GM23248 (cell line): ENCODE data around the gene CHST11. TPM values are rescaled to one million over a fixed set of nuclear protein-coding genes. Genes with fewer than 3 reads are reported as not detected.

Source experiments
- DNase-seq: peaks from one replicate; pipeline ENCODE4 v3.0.0-alpha.2; 2015
- H2AFZ ChIP-seq: fragments of 200-600 bp; sonication (generic); 2 replicates; pipeline ENCODE4 v1.6.1; 2016; ENCODE audit warnings: antibody characterized with exemption
- H3F3A ChIP-seq: fragments of 200-600 bp; sonication (generic); 2 replicates; pipeline ENCODE4 v1.6.1; 2016; ENCODE audit warnings: mild to moderate bottlenecking, antibody characterized with exemption, mixed run types; ENCODE audit not compliant: insufficient read depth
- H3K27ac ChIP-seq: fragments of 200-600 bp; sonication (generic); 2 replicates; pipeline ENCODE4 v1.5.1; 2016; ENCODE audit warnings: mild to moderate bottlenecking
- H3K27me3 ChIP-seq: fragments of 200-600 bp; sonication (generic); replicated peaks from 2 replicates; pipeline ENCODE4 v1.6.1; 2016; ENCODE audit warnings: mild to moderate bottlenecking; ENCODE audit not compliant: insufficient read depth
- H3K36me3 ChIP-seq: fragments of 200-600 bp; sonication (generic); 2 replicates; pipeline ENCODE4 v1.6.1; 2016; ENCODE audit warnings: low read depth, mild to moderate bottlenecking
- H3K4me1 ChIP-seq: fragments of 200-600 bp; sonication (generic); 2 replicates; pipeline ENCODE4 v1.6.1; 2016; ENCODE audit warnings: mild to moderate bottlenecking; ENCODE audit not compliant: insufficient read depth
- H3K4me2 ChIP-seq: fragments of 200-600 bp; sonication (generic); one replicate; pipeline ENCODE4 v1.6.1; 2016; ENCODE audit warnings: mild to moderate bottlenecking; ENCODE audit not compliant: unreplicated experiment
- H3K4me3 ChIP-seq: fragments of 200-600 bp; sonication (generic); 2 replicates; pipeline ENCODE4 v1.5.1; 2016; ENCODE audit warnings: mild to moderate bottlenecking
- H3K79me2 ChIP-seq: fragments of 200-600 bp; sonication (generic); 2 replicates; pipeline ENCODE4 v1.6.1; 2016; ENCODE audit warnings: mild to moderate bottlenecking; ENCODE audit not compliant: insufficient read depth
- H3K9ac ChIP-seq: fragments of 200-600 bp; sonication (generic); 2 replicates; pipeline ENCODE4 v1.6.1; 2016; ENCODE audit warnings: mild to moderate bottlenecking
- H3K9me2 ChIP-seq: fragments of 200-600 bp; sonication (generic); 2 replicates; pipeline ENCODE4 v1.6.1; 2016; ENCODE audit warnings: mixed run types, mild to moderate bottlenecking, moderate library complexity; ENCODE audit not compliant: insufficient read depth
- H3K9me3 ChIP-seq: fragments of 200-600 bp; sonication (generic); one replicate; pipeline ENCODE4 v1.6.1; 2017; ENCODE audit warnings: low read depth
- H4K20me1 ChIP-seq: fragments of 200-600 bp; sonication (generic); 2 replicates; pipeline ENCODE4 v1.6.0; 2016; ENCODE audit not compliant: insufficient read depth
- EZH2 ChIP-seq: fragments of 200-600 bp; sonication (generic); IDR thresholded peaks from 2 replicates; pipeline ENCODE4 v1.6.1; 2018; ENCODE audit warnings: antibody characterized with exemption, mild to moderate bottlenecking; ENCODE audit not compliant: insufficient read depth, poor library complexity, severe bottlenecking
- EZH2phosphoT487 ChIP-seq: fragments of 200-600 bp; sonication (generic); IDR thresholded peaks from 2 replicates; pipeline ENCODE4 v1.6.1; 2018; ENCODE audit warnings: antibody characterized with exemption, moderate library complexity, mild to moderate bottlenecking, low read depth; ENCODE audit not compliant: insufficient read depth
- WGBS, 2 experiments: methylation state at CpG; one replicate each; pipeline ENCODE4 v1.1.6; 2015 to 2017; ENCODE audit warnings: low lambda C conversion rate in 2 of 2, low coverage in 1 of 2; ENCODE audit errors: missing lambda C conversion rate in 2 of 2; 5-methylcytosine and 5-hydroxymethylcytosine counted together
- in situ Hi-C: fragments of 300-500 bp; cut with MboI; formaldehyde crosslinking; loops from 2 replicates; pipeline ENCODE4 v1.15.0; 2020
- polyA plus RNA-seq: library from polyadenylated mRNA; unstranded; fragments of >200 nt; fragmentation: Nextera tagmentation; extraction: Ambion mirVana; gene quantifications from 2 replicates; pipeline ENCODE4 v1.2.1, GENCODE V29; 2016
- total RNA-seq: library from RNA; depleted of rRNA; stranded (reverse); fragments of >200 nt; shearing (Covaris generic); gene quantifications from 2 replicates; pipeline ENCODE4 v1.2.3, GENCODE V29; 2014

Gene CHST11
- total and polyA plus RNA-seq, 2 experiments from 2014 or later = 3.7 to 5.4 TPM

DNA sequence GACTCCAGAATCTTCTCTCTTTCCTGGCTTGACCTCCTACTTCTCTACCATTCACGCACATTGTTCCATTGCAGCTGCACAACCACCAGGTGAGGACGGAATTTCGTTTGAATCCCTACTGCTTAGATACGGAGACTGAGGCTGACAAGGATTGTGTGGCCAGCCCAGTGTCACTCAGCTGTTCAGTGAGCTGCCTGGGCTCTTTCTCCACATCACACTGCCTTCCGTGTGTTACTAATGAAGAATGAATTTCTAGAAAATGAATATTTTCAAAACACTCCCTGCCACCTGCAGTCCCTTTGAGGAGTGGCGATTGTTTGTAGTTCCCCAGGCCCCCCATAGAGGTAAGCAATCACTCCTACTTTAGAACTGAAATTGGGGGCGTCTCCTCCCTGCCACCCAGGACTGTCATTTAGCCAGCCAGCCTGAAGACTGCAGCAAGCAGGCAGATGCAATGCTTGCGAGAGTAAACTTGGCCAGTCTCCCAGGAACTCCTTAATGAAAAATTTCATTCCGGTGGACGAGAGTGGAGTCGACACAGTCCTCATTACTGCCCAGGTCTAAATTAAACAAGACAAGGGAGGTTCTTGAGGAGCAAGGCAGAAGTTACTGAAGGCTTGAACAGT lies 261.7 kb downstream of the CHST11 start:
- Histone ChIP-seq H3K36me3 (no peaks in the 10 kb centered on the region), H3K4me3 (no peak overlapping the region), H3K4me1 (peaks cover 9% of the 10 kb centered on the region), H2AFZ (no peak overlapping the region), H3K27ac (no peak overlapping the region), H3K9ac (no peak overlapping the region), H4K20me1 (no peaks in the 10 kb centered on the region), H3K9me3 (no peaks in the 10 kb centered on the region), H3F3A (no peaks in the 10 kb centered on the region), H3K27me3 (no peaks in the 10 kb centered on the region), H3K4me2 (no peak overlapping the region), H3K79me2 (no peaks in the 10 kb centered on the region), H3K9me2 (no peaks in the 10 kb centered on the region)
- peak; percentile 65 for DNase-seq
- TF ChIP-seq EZH2 (no peak), EZH2phosphoT487 (no peak)
- WGBS, 2 experiments = 39 to 47% methylated on average over 11 of the region's 11 CpGs
- in situ Hi-C loops = no loop called here

DNA sequence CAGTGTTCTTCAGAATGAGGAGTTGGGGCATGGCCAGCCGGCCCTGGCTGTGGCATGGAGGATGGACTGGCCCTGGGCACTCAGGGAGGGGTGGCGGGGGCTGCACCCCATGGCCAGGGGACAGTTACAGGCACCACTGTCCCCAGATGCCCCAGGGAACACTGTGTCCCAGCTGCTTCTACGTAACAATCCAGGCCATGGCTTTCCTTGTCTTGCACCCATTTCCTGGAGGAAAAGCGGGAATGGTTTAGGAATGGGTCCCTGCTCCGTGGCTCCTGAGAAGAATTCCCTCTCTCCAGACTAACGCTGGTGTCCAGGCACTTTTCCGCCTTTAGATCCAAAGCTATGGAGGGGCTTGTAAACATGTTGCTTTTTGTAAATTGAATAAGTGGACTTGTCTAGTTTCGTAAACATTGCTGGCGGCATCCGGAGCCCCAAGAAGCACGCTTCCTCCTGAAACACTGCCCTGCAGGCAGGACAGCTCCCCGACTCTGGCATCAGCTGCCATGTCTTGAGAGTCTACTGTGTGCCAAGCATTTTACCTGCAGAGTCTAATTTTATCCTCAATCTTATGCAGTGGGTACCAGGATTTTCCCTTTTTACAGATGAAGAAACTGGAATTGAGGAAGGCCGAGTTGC lies 263.1 kb downstream of the CHST11 start:
- in situ Hi-C loops = no loop called here
- Histone ChIP-seq H3K27ac (no peak overlapping the region), H3K4me3 (peak overlapping the region; percentile 53), H3K4me2 (peak overlapping the region; percentile 63), H3K36me3 (no peaks in the 10 kb centered on the region), H3K79me2 (no peaks in the 10 kb centered on the region), H3F3A (no peaks in the 10 kb centered on the region), H3K9me3 (no peaks in the 10 kb centered on the region), H2AFZ (peak overlapping the region; percentile 85), H3K9ac (peak overlapping the region; percentile 72), H3K27me3 (no peaks in the 10 kb centered on the region), H4K20me1 (no peaks in the 10 kb centered on the region), H3K4me1 (peaks cover 9% of the 10 kb centered on the region), H3K9me2 (no peaks in the 10 kb centered on the region)
- WGBS, 2 experiments = 85 to 88% methylated on average over 13 of the region's 13 CpGs
- no peak for TF ChIP-seq EZH2
- TF ChIP-seq EZH2phosphoT487 = no peak
- no peak for DNase-seq

DNA sequence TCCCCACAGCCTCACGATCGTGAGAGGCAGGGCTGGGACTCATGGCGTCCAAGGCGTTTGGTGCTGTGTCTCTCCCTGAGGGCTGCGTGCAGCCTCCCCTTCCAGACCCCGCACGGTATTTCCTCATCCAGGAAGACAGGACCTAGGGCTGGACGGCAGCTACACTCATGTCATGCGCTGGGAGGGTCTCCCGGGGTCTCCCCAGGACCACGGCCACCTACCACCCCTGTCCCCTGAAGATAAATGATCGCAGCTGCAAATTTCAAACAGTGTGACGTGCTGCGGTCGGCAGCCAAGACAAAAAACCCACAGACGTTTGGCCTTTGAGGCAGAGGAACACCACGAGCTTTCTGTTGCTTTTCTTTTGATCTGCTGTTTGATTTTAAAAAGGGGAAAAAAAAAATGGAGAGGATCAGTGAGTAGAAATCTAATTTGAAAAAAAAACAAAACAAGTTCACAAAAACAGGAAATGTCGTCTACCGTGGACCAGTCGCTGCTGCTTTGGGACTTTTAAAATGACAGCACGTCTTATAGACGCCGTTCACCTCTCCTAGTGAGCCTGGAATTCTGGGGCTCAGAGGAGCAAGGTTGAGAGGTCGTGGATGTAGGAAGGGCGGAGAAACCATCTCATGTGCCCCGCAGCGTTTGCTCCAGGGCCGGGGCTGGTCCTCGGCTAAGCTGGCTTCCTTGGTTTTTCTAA lies 263.7 kb downstream of the CHST11 start:
- H3K27me3 ChIP-seq = no peaks in the 10 kb centered on the region
- peak; percentile 59 for DNase-seq

DNA sequence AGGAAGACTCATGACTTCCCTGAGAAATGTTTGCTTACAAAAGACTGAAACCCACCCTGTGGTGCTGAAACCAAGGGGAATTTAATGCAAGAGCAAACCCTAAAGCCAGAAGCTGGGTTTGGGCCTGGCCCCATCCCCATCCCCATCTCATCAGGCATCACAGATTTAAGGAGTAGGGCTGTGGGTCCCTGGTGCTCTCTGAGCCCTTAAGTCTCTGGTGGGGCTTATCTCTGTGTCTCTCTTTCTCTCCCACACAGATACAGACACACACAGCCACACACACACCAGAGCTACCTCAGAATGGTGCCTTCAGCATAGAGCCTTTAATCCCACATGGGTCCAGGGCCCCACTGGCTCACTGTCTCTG lies 264.3 kb downstream of the CHST11 start:
- no peak overlapping the region for H3K27ac ChIP-seq
- H3K36me3 ChIP-seq = no peaks in the 10 kb centered on the region
- H4K20me1 ChIP-seq = no peaks in the 10 kb centered on the region
- TF ChIP-seq EZH2phosphoT487 = no peak
- TF ChIP-seq EZH2 = no peak
- no peaks in the 10 kb centered on the region for H3K79me2 ChIP-seq
- no peaks in the 10 kb centered on the region for H3K27me3 ChIP-seq
- H2AFZ ChIP-seq = peak overlapping the region; percentile 85
- H3K4me2 ChIP-seq = peak overlapping the region; percentile 63
- DNase-seq = no peak
- in situ Hi-C loops = no loop called here
- H3K4me1 ChIP-seq = peaks cover 9% of the 10 kb centered on the region
- no peaks in the 10 kb centered on the region for H3K9me3 ChIP-seq
- no peaks in the 10 kb centered on the region for H3F3A ChIP-seq
- H3K9ac ChIP-seq = peak overlapping the region; percentile 72
- H3K4me3 ChIP-seq = peak overlapping the region; percentile 53
- H3K9me2 ChIP-seq = no peaks in the 10 kb centered on the region

More for the DNA sequence above, 263.7 kb downstream of the CHST11 start:
- Histone ChIP-seq H4K20me1 (no peaks in the 10 kb centered on the region), H3K9me3 (no peaks in the 10 kb centered on the region), H2AFZ (peak overlapping the region; percentile 85), H3K79me2 (no peaks in the 10 kb centered on the region), H3K36me3 (no peaks in the 10 kb centered on the region), H3K4me2 (peak overlapping the region; percentile 63), H3F3A (no peaks in the 10 kb centered on the region), H3K4me1 (peaks cover 9% of the 10 kb centered on the region), H3K4me3 (peak overlapping the region; percentile 53), H3K9ac (peak overlapping the region; percentile 72), H3K9me2 (no peaks in the 10 kb centered on the region), H3K27ac (no peak overlapping the region)
- 10 to 14% methylated on average over 29 of the region's 29 CpGs for WGBS, 2 experiments
- in situ Hi-C loops = no loop called here
- TF ChIP-seq EZH2phosphoT487 (no peak), EZH2 (no peak)
